HEK293 (cell line): ENCODE measurements around the gene DHX16.

Source experiments
- CTCF ChIA-PET: fragments of 350-600 bp; formaldehyde crosslinking; extraction: SDS; loops from one replicate; lab custom pipeline; 2021; ENCODE audit warnings: antibody characterized with exemption; lab: Yijun Ruan, JAX
- POLR2A ChIA-PET: fragments of 300-600 bp; formaldehyde crosslinking; extraction: SDS; loops from one replicate; lab custom pipeline; 2020; ENCODE audit warnings: antibody characterized with exemption, inconsistent platforms; lab: Yijun Ruan, JAX
- H3K27ac ChIP-seq: fragments of 200-500 bp; sonication (Bioruptor generic); 2 replicates; pipeline ENCODE4 v1.5.1; 2014; ENCODE audit warnings: low read depth, low read length, control low read depth, inconsistent platforms; ENCODE audit errors: extremely low read depth
- H3K36me3 ChIP-seq, 2 experiments: fragments of 200-500 bp in 1 of 2; sonication (Bioruptor generic) in 1 of 2; 1 replicate in 1 of 2; 2 replicates in 1 of 2; pipeline ENCODE4 v1.5.1; 2014 to 2017; ENCODE audit warnings: inconsistent platforms in 2 of 2, low read length in 2 of 2; ENCODE audit not compliant: control insufficient read depth in 2 of 2, insufficient read depth in 1 of 2
- H3K4me1 ChIP-seq: fragments of 200-500 bp; sonication (Bioruptor generic); 2 replicates; pipeline ENCODE4 v1.5.1; 2014; ENCODE audit warnings: mild to moderate bottlenecking, low read length, inconsistent platforms; ENCODE audit not compliant: control insufficient read depth, insufficient read depth
- H3K4me3 ChIP-seq: 2 replicates; pipeline ENCODE4 v1.5.1; 2011; ENCODE audit warnings: low read depth, mild to moderate bottlenecking, control low read depth, low read length, moderate library complexity
- H3K9me3 ChIP-seq: fragments of 200-500 bp; sonication (Bioruptor generic); 2 replicates; pipeline ENCODE4 v1.5.1; 2014; ENCODE audit warnings: low read depth, low read length, inconsistent platforms; ENCODE audit not compliant: control insufficient read depth, insufficient read depth
- AEBP2 ChIP-seq: fragments of 450-650 bp; formaldehyde crosslinking; IDR thresholded peaks from 2 replicates; pipeline ENCODE4 v1.5.1; 2016; ENCODE audit warnings: missing biosample characterization, missing genetic modification characterization, borderline replicate concordance
- EGR2 ChIP-seq: fragments of 450-650 bp; formaldehyde crosslinking; IDR thresholded peaks from 2 replicates; pipeline ENCODE4 v1.5.1; 2016; ENCODE audit warnings: low read depth, missing biosample characterization, missing genetic modification characterization
- FEZF1 ChIP-seq: fragments of 450-650 bp; formaldehyde crosslinking; IDR thresholded peaks from 2 replicates; pipeline ENCODE4 v1.5.1; 2016; ENCODE audit warnings: missing biosample characterization, missing genetic modification characterization
- KLF8 ChIP-seq: fragments of 450-650 bp; formaldehyde crosslinking; IDR thresholded peaks from 2 replicates; pipeline ENCODE4 v1.5.1; 2016; ENCODE audit warnings: missing biosample characterization, missing genetic modification characterization
- MEIS1 ChIP-seq: sonication (generic); formaldehyde crosslinking; IDR thresholded peaks from 2 replicates; pipeline ENCODE4 v1.8.1; 2022; ENCODE audit warnings: missing genetic modification reagents, mild to moderate bottlenecking, borderline replicate concordance
- OVOL3 ChIP-seq: fragments of 450-650 bp; formaldehyde crosslinking; IDR thresholded peaks from 2 replicates; pipeline ENCODE4 v1.5.1; 2016; ENCODE audit warnings: missing biosample characterization, missing genetic modification characterization
- SP3 ChIP-seq: fragments of 450-650 bp; formaldehyde crosslinking; IDR thresholded peaks from 2 replicates; pipeline ENCODE4 v1.5.1; 2016; ENCODE audit warnings: missing biosample characterization, missing genetic modification characterization
- ZBTB48 ChIP-seq: fragments of 450-650 bp; formaldehyde crosslinking; IDR thresholded peaks from 2 replicates; pipeline ENCODE4 v1.5.1; 2016; ENCODE audit warnings: missing biosample characterization, missing genetic modification characterization
- ZBTB7A ChIP-seq: fragments of 450-650 bp; formaldehyde crosslinking; IDR thresholded peaks from 2 replicates; pipeline ENCODE4 v1.5.1; 2016; ENCODE audit warnings: low read depth, missing biosample characterization, missing genetic modification characterization
- ZFHX2 ChIP-seq: fragments of 450-650 bp; formaldehyde crosslinking; conservative IDR thresholded peaks from 2 replicates; pipeline ENCODE4 v1.5.1; 2016; ENCODE audit warnings: missing biosample characterization, missing genetic modification characterization
- ZNF140 ChIP-seq: fragments of 450-650 bp; formaldehyde crosslinking; IDR thresholded peaks from 2 replicates; pipeline ENCODE4 v1.5.1; 2016; ENCODE audit warnings: missing biosample characterization, missing genetic modification characterization
- ZNF223 ChIP-seq: fragments of 450-650 bp; formaldehyde crosslinking; IDR thresholded peaks from 2 replicates; pipeline ENCODE4 v1.5.1; 2016; ENCODE audit warnings: missing biosample characterization, missing genetic modification characterization
- ZNF248 ChIP-seq: fragments of 450-650 bp; formaldehyde crosslinking; IDR thresholded peaks from 2 replicates; pipeline ENCODE4 v1.5.1; 2017; ENCODE audit warnings: missing biosample characterization, missing genetic modification characterization
- ZNF274 ChIP-seq, 2 experiments: fragments of 200-500 bp in 1 of 2; fragments of 450-650 bp in 1 of 2; sonication (Bioruptor generic) in 1 of 2; formaldehyde crosslinking in 1 of 2; IDR thresholded peaks; 2 replicates each; pipeline versions ENCODE4 v1.5.1 to v1.6.1; 2014 to 2016; ENCODE audit warnings: borderline replicate concordance in 1 of 2, inconsistent platforms in 1 of 2, low read length in 1 of 2, missing biosample characterization in 1 of 2, missing genetic modification characterization in 1 of 2
- ZNF341 ChIP-seq: fragments of 450-650 bp; formaldehyde crosslinking; IDR thresholded peaks from 2 replicates; pipeline ENCODE4; 2016; ENCODE audit warnings: low read depth, missing biosample characterization, missing genetic modification characterization
- ZNF366 ChIP-seq: fragments of 450-650 bp; formaldehyde crosslinking; conservative IDR thresholded peaks from 2 replicates; pipeline ENCODE4 v1.5.1; 2016; ENCODE audit warnings: missing biosample characterization, missing genetic modification characterization
- ZNF416 ChIP-seq: fragments of 450-650 bp; formaldehyde crosslinking; IDR thresholded peaks from 2 replicates; pipeline ENCODE4 v1.5.1; 2016; ENCODE audit warnings: missing biosample characterization, missing genetic modification characterization
- ZNF792 ChIP-seq: fragments of 450-650 bp; formaldehyde crosslinking; IDR thresholded peaks from 2 replicates; pipeline ENCODE4 v1.5.1; 2016; ENCODE audit warnings: missing biosample characterization, missing genetic modification characterization
- ZNF837 ChIP-seq: fragments of 450-650 bp; formaldehyde crosslinking; IDR thresholded peaks from 2 replicates; pipeline ENCODE4 v1.5.1; 2016; ENCODE audit warnings: missing biosample characterization, missing genetic modification characterization
- ZXDB ChIP-seq: fragments of 450-650 bp; formaldehyde crosslinking; IDR thresholded peaks from 2 replicates; pipeline ENCODE4 v1.5.1; 2016; ENCODE audit warnings: missing biosample characterization, missing genetic modification characterization
- TF ChIP-seq, protein P1 (sequence below): fragments of 450-650 bp; formaldehyde crosslinking; IDR thresholded peaks from 2 replicates; pipeline ENCODE4 v1.5.1; 2016; ENCODE audit warnings: missing biosample characterization, missing genetic modification characterization
- TF ChIP-seq, protein P2 (sequence below): IDR thresholded peaks from 2 replicates; pipeline ENCODE4 v1.6.1; 2011; ENCODE audit warnings: mild to moderate bottlenecking, low read depth, low read length, borderline replicate concordance
- TF ChIP-seq, protein P3 (sequence below): fragments of 450-650 bp; formaldehyde crosslinking; IDR thresholded peaks from 2 replicates; pipeline ENCODE4 v1.5.1; 2017; ENCODE audit warnings: missing biosample characterization, missing genetic modification characterization
- TF ChIP-seq, protein P4 (sequence below): fragments of 450-650 bp; formaldehyde crosslinking; optimal IDR thresholded peaks from 2 replicates; pipeline ENCODE3; 2016; ENCODE audit warnings: missing biosample characterization, mild to moderate bottlenecking, missing genetic modification characterization

The DHX16 gene

GRCh38 chr6:30640481-30640880 lies 32.3 kb downstream of the DHX16 start:
- CTCF ChIA-PET: interaction anchor here (0.7 kb wide), 1 partner anchor 15 kb away, joined by 4 read pairs; no protein-coding TSS in a partner anchor
- Histone ChIP-seq H3K4me3 (no peak overlapping the region), H3K4me1 (no peaks in the 10 kb centered on the region), H3K9me3 (no peaks in the 10 kb centered on the region), H3K36me3 (peaks cover 31 to 70% of the 10 kb centered on the region in 2 experiments; a peak in 2 of 3 replicates)
- POLR2A ChIA-PET: interaction anchor here (0.6 to 0.9 kb wide), 3 partner anchors 25 to 428 kb away, joined by 3 to 4 read pairs (median 3); no protein-coding TSS in a partner anchor
- no peak for TF ChIP-seq ZNF341 (tag by site-specific recombination)
- TF ChIP-seq, protein P1, sequence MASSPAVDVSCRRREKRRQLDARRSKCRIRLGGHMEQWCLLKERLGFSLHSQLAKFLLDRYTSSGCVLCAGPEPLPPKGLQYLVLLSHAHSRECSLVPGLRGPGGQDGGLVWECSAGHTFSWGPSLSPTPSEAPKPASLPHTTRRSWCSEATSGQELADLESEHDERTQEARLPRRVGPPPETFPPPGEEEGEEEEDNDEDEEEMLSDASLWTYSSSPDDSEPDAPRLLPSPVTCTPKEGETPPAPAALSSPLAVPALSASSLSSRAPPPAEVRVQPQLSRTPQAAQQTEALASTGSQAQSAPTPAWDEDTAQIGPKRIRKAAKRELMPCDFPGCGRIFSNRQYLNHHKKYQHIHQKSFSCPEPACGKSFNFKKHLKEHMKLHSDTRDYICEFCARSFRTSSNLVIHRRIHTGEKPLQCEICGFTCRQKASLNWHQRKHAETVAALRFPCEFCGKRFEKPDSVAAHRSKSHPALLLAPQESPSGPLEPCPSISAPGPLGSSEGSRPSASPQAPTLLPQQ (tag by site-specific recombination): no peak
- no peak for TF ChIP-seq ZBTB48 (tag by site-specific recombination)
- no peak for TF ChIP-seq ZNF837 (tag by site-specific recombination)
- no peak for TF ChIP-seq ZNF416 (tag by site-specific recombination)
- TF ChIP-seq, protein P2, sequence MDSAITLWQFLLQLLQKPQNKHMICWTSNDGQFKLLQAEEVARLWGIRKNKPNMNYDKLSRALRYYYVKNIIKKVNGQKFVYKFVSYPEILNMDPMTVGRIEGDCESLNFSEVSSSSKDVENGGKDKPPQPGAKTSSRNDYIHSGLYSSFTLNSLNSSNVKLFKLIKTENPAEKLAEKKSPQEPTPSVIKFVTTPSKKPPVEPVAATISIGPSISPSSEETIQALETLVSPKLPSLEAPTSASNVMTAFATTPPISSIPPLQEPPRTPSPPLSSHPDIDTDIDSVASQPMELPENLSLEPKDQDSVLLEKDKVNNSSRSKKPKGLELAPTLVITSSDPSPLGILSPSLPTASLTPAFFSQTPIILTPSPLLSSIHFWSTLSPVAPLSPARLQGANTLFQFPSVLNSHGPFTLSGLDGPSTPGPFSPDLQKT: no peak
- TF ChIP-seq ZNF248 (tag by site-specific recombination): no peak
- no peak for TF ChIP-seq ZXDB (tag by site-specific recombination)
- no peak for TF ChIP-seq ZNF140
- TF ChIP-seq ZNF792 (tag by site-specific recombination): no peak
- no peak for TF ChIP-seq SP3
- no peak for TF ChIP-seq ZBTB7A
- no peak for TF ChIP-seq ZNF366
- TF ChIP-seq AEBP2 (tag by site-specific recombination): no peak
- no peak for TF ChIP-seq KLF8
- no peak for TF ChIP-seq OVOL3 (tag by site-specific recombination)
- TF ChIP-seq MEIS1 (CRISPR knock-in tag): no peak
- TF ChIP-seq ZNF274 (IDR thresholded peaks at IDR 0.05; ENCODE audit: low read length): no peak
- TF ChIP-seq ZNF274 (tag by site-specific recombination; IDR thresholded peaks at IDR 0.05; ENCODE audit: borderline replicate concordance): no peak
- TF ChIP-seq, protein P3, sequence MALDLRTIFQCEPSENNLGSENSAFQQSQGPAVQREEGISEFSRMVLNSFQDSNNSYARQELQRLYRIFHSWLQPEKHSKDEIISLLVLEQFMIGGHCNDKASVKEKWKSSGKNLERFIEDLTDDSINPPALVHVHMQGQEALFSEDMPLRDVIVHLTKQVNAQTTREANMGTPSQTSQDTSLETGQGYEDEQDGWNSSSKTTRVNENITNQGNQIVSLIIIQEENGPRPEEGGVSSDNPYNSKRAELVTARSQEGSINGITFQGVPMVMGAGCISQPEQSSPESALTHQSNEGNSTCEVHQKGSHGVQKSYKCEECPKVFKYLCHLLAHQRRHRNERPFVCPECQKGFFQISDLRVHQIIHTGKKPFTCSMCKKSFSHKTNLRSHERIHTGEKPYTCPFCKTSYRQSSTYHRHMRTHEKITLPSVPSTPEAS (tag by site-specific recombination): no peak
- no peak for TF ChIP-seq FEZF1 (tag by site-specific recombination)
- TF ChIP-seq, all 188 proteins: peak for 0
- no peak overlapping the region for H3K27ac ChIP-seq

GRCh38 chr6:30635834-30636233 lies 37.0 kb downstream of the DHX16 start:
- POLR2A ChIA-PET: interaction anchor here (0.7 to 0.9 kb wide), 3 partner anchors 15 to 420 kb away, joined by 3 to 4 read pairs (median 3); partner anchors contain the start of gene DHX16
- Histone ChIP-seq H3K4me1 (no peaks in the 10 kb centered on the region), H3K9me3 (no peaks in the 10 kb centered on the region), H3K4me3 (no peak overlapping the region), H3K36me3 (peaks cover 39 to 63% of the 10 kb centered on the region in 2 experiments), H3K27ac (no peak overlapping the region)
- CTCF ChIA-PET: interaction anchor here (0.8 to 0.9 kb wide), 2 partner anchors 87 to 95 kb away, joined by 3 read pairs; no protein-coding TSS in a partner anchor
- TF ChIP-seq EGR2 (tag by site-specific recombination) (peak; percentile 69), ZFHX2 (tag by site-specific recombination) (peak; percentile 43), ZNF223 (no peak)
- TF ChIP-seq, protein P4, sequence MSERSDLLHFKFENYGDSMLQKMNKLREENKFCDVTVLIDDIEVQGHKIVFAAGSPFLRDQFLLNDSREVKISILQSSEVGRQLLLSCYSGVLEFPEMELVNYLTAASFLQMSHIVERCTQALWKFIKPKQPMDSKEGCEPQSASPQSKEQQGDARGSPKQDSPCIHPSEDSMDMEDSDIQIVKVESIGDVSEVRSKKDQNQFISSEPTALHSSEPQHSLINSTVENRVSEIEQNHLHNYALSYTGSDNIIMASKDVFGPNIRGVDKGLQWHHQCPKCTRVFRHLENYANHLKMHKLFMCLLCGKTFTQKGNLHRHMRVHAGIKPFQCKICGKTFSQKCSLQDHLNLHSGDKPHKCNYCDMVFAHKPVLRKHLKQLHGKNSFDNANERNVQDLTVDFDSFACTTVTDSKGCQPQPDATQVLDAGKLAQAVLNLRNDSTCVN (tag by site-specific recombination): no peak
